MM.1S (cell line): ENCODE results near the gene ATAD3A.

ENCODE experiments used
- CTCF ChIP-seq: fragments of 300-600 bp; sonication (generic); IDR thresholded peaks from 2 replicates; pipeline ENCODE4 v1.5.1; 2016; ENCODE audit warnings: antibody characterized with exemption, low read length, mixed read lengths
- EZH2 ChIP-seq: fragments of 300-600 bp; sonication (generic); optimal IDR thresholded peaks from 2 replicates; pipeline ENCODE3; 2017; ENCODE audit warnings: low read depth, mild to moderate bottlenecking, antibody characterized with exemption, low read length, mixed read lengths

DNA sequence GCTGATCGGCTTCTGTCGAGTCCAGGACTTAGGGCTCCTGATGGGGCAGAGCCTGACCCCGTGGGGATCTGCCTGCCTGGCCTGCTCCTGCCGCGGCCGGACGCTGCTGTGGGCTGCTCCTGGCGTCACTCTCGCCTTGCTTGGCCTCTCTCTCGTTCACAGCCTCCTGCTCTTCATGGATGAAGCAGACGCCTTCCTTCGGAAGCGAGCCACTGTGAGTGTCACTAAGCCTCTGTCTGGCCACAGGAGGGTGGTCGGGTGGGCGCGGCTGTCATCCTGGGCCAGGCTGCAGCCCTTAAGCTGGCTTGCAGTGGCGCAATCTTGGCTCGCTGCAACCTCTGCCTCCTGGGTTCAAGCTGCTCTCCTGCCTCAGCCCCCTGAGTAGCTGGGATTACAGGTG is 24.3 kb upstream of the ATAD3A start:
- TF ChIP-seq CTCF (no peak), EZH2 (no peak)
